ELR (cell line): ENCODE data around the gene PSMD4.
"Not testable (repeated sequence)": the region's sequence is repeated elsewhere in the genome, so short reads cannot be mapped to it uniquely, and the experiment has no call there.

Experiments used
- DNase-seq: peaks from one replicate; pipeline ENCODE4 v3.0.0-alpha.2; 2015; ENCODE audit warnings: low read depth

The PSMD4 gene

DNA sequence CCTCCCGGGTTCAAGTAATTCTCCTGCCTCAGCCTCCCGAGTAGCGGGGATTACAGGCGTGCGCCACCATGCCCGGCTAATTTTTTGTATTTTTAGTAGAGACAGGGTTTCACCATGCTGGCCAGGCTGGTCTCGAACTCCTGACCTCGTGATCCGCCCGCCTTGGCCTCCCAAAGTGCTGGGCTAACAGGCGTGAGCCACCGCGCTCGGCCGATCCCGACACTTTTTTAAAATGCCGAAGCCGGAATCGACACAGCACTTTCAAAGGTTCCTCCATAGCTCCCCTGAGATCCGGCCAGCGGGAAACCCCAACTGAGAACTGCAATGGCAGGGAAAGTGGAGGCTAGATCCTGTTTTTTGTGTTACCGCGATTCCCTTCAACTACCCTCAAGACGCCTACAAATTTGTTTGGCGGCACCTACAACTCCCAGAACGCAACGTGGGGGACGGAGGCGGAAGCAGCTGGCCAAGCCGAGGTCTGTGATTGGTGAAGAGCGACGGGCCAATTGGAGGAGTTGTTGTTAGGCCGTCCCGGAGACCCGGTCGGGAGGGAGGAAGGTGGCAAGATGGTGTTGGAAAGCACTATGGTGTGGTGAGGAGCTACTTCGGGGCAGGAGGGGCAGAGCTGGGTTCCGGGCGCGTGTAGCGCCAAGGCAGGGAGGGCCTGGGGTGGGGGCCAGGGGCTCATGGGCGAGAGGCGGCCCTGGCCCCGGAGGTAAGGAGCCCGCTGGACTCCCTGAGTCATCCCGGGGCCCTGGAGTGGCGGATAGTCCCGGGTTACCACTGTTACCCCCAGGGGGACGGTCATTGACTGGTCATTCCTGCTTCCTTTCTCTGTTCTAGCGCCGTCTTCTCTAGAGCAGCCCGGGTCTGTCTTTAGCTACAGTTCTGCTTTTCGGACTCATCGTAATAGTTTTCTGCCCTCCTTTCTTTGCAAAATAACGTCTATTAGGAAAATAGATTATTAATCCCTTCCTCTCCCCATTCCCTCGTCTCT is at the start of gene PSMD4:
Gene PSMD4, plus strand, starts transcription at position 518 of the 997 bp plus-strand sequence. Its CDS starts 49 bp downstream, at position 567.
- peak; percentile 97 for DNase-seq

DNA sequence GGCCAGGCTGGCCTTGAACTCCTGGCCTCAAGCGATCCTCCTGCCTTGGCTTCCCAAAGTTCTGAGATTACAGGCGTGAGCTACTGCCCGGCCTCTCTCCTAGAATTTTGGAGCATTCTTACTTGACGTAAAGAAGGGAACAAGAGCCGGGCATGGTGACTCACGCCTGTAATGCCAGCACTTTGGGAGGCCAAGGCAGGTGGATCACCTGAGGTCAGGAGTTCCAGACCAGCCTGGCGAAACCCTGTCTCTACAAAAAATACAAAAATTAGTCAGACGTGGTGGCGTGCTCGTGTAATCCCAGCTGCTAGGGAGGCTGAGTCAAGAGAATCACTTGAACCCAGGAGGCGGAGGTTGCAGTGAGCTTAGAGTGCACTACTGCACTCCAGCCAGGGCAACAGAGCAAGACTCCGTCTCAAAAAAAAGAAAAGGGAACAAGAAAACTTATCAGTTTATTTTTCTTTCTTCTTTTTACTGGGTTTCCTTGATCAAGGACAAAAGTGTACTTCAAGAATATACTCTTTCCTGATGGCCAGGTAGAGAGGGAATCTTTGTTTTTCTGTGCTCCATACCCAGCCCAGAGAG is 49.1 kb upstream of the PSMD4 start:
- DNase-seq = not testable (repeated sequence)

DNA sequence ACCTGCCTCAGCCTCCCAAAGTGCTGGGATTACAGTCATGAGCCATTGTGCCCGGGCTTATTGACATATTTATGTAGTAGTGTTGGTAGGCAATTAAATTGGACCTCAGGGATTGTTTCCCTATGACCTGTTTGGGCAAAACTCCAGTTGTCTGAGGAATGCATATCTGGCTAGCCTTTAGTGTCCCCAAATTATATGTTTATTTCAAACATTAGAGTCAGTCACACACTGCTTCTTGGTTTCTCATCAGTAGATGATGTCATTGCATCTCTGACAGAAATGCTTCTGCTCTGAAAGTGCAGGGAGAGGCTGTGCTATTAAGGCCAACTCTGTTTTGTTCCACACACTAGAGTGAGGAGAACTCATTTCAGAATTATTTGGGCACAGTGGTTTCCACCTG is 43.7 kb upstream of the PSMD4 start:
- peak; percentile 64 for DNase-seq

DNA sequence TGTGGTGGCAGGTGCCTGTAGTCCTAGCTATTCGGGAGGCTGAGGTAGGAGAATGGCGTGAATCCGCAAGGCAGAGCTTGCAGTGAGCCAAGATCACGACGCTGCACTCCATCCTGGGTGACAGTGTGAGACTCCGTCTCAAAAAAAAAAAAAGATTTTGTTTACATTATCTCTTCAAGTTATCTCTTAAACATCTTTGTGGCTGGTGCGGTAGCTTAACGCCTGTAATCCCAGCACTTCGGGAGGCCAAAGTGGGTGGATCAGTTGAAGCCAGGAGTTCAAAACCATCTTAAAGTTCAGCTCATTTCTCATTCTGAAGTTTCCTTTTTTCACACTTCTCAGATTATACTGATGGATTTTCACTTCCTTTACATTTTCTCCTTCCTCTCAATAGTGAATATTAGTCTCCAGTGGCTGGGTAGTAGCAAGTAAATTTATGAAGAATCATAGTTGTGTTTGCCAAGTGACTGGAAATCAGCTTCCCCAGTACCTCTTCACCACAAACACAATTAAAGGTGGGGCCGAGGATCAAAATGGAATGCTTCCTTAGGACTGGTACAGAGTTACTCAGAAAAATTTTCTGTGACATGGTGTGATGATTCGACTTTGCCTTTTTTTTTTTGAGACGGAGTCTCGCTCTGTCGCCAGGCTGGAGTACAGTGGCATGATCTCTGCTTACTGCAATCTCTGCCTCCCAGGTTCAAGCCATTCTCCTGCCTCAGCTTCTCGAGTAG is 42.4 kb upstream of the PSMD4 start:
- DNase-seq = no peak

- DNase-seq = no peak
Measured at GRCh38 chr1:151213560-151213959, 41.0 kb upstream of the PSMD4 start.

GRCh38 chr1:151221616-151222015 is 32.9 kb upstream of the PSMD4 start:
- peak; percentile 38 for DNase-seq

GRCh38 chr1:151222130-151222529 is 32.4 kb upstream of the PSMD4 start:
- no peak for DNase-seq

- no peak for DNase-seq
Measured at GRCh38 chr1:151235235-151235634, 19.3 kb upstream of the PSMD4 start.

DNA sequence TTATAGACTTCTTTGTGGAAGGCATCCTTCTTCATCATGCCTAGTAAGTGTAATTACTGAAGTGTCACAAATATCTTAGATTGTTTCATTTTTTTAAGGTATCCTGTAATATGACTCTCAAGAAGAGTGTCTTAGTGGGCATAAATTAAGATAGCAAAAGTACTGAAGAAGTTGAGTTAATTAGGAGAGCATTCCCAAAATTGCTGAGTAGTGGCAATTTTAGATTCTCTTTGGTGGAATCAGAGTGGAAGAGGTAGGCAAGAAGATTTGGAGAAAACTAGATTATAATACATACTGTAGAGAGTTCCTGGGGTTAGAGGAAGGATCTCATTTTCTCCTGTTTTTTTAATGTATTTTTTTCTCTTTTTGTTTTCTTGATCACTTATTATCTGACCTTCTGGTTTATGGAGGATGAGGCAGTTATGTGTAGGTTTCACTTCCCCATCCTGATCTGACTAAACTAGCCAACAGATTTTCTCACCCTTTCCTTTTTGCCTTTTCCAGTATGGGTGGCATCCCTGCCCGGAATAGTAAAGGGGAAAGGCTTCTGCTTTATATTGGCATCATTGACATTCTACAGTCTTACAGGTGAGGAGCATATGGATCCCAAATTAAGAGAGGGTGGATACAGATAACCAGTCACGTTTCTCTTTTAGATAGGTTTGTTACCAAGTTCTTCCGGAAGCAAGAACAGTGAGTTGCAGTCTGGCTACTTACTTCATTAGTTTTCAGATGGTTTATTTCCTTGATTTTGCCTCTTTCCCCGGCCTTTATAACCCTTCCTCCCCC is 16.7 kb upstream of the PSMD4 start:
- DNase-seq = peak; percentile 18

- DNase-seq = peak; percentile 90
Measured at GRCh38 chr1:151238467-151238739, 16.1 kb upstream of the PSMD4 start.

GRCh38 chr1:151242442-151242841 is 12.1 kb upstream of the PSMD4 start:
- no peak for DNase-seq

DNA sequence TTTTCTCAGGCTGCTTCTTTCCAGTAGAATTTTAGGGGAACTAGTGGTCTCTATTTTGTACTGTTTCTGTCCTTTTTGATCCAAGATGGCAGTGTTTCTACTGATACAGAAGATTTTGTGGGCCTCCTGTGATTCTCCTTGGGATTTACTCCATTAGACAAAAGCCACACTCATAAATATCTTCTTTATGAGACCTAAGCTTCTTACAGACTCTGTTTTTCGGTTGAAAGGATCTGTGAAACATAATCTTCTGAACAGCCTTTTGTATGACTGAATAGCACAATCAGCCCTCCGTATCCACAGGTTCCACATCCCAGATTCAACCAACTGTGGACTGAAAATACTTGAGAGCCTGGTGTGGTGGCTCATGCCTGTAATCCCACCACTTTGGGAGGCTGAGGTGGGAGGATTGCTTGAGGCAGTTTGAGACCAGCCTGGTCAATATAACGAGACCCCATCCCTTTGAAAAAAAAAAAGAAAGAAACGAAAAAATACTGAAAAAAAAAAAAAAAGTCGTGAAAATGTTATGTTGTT is 10.8 kb upstream of the PSMD4 start:
- no peak for DNase-seq

- DNase-seq = no peak
Measured at GRCh38 chr1:151246786-151247185, 7.7 kb upstream of the PSMD4 start.

GRCh38 chr1:151251656-151252470 is 2.7 kb upstream of the PSMD4 start:
- DNase-seq = peak; percentile 90

- peak; percentile 29 for DNase-seq
Measured at GRCh38 chr1:151255381-151255780, 847 bp downstream of the PSMD4 start.

DNA sequence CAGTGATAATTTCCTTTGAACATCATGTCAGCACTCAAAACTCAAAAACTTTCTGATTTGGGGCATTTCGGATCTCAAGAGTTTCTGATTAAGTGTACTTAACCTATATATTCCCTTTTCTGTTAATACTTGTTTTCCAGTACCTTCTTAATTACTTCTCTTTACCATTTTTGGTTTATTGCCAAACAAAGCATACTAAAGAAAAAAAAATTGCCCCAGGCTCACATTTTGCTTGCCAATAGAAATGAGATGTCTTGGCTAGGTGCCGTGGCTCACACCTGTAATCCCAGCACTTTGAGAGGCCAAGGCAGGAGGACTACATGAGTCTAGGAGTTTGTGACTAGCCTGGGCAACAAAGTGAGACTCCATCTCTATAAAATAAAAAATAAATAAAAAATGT is 4.8 kb downstream of the PSMD4 start:
- DNase-seq = no peak

DNA sequence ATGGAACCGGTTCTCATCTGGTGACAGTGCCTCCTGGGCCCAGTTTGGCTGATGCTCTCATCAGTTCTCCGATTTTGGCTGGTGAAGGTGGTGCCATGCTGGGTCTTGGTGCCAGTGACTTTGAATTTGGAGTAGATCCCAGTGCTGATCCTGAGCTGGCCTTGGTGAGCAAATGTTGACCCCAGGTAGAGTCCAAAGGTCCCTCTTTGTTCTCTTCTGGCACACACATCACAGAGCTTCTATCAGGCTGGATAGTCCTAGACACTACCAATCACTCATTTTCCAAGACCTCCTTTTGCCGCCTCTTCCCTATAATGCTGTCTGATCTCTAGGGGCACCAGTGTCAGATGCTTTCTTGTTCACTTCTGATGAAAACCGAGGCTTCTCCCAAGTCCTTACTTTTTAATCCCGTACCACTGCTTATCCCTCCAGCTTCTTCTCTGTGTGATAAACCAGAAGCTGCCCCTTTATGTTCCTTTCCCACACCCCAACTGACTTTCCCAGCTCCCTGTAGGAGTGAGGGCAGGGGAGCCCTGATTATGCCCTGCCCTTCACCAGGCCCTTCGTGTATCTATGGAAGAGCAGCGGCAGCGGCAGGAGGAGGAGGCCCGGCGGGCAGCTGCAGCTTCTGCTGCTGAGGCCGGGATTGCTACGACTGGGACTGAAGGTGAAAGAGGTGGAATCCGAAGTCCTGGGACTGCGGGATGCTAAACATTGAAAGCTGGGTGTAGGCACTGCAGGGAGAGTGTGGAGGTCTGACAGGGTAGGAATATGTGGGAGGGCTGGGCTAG is 11.1 kb downstream of the PSMD4 start:
- no peak for DNase-seq

GRCh38 chr1:151266315-151266714 is 11.8 kb downstream of the PSMD4 start:
- no peak for DNase-seq

DNA sequence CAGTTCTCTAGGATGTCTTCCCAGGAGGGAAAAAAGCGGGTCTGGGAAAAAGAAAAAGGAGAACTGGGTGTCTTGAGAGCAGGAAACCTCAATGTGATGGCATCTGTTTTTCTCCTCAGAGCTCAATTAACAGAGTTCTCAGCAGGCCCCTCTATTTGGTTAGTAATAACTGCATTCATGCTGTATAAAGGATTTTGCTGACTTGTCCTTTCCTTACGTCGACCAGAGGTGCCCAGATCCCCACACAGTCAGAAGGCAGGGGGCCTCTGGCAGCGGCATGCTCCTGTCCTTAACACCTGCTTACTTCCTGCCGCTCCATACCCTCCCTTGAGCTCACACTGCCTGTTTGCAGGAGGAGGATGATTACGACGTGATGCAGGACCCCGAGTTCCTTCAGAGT is 12.3 kb downstream of the PSMD4 start:
- no peak for DNase-seq

- DNase-seq = no peak
Measured at GRCh38 chr1:151267760-151268159, 13.2 kb downstream of the PSMD4 start.
